ENCODE data around the gene TFCP2L1. TPM values are rescaled to one million over a fixed set of nuclear protein-coding genes. Genes with fewer than 3 reads are reported as not detected.

Gene TFCP2L1
- total RNA-seq, 1 donor from 2014 or later = 3.1 TPM

DNA sequence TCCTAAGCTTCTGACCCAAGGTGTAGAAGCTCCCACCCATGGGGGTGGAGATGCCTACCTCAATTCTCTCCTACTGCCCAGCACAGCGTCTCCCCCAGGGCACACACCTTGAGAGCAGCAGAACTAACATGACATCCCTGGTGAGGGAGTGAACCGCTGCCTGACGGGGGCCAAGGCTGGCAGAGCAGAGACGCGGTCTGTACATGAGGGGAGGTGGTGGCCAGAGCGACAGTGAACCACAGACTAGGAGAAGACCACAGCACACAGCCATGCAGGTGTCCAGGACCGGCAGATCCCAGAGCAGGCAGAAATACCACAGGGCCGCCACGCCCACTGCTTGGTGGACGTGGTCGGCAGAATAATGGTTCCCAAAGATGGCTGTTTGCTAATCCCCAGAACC, 40.4 kb downstream of the TFCP2L1 start:
- DNase-seq (ENCODE audit: low spot score) = no peak

DNA sequence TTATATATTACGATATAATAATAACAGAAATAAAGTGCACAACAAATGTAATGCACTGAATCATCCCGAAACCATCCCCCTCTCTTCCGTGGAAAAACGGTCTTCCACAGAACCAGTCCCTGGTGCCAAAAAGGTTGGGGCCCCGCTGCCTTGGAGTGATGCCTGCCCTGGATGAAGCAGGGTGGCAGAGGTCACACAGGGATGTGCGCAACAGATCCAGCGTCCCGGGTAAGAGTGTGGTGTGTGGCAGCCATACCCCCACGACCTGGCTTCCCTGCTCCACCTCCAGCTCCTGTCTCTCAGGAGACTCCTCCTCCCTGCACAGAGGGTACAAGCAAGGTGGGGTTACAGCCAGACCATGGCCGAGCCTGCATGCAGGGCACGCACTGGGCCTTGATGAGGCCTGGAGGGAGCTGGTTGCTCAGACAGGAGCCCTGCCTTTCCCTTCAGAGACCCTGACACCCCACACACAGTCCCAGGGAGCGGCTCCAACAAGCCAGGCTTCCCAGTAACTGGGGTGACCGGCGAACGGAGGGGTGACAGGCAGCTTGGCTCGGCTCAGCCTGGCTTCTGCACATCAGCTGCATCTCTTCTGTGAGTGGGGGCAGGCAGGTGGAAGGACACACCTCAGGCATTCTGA, 41.1 kb downstream of the TFCP2L1 start:
- DNase-seq (ENCODE audit: low spot score) = no peak

DNA sequence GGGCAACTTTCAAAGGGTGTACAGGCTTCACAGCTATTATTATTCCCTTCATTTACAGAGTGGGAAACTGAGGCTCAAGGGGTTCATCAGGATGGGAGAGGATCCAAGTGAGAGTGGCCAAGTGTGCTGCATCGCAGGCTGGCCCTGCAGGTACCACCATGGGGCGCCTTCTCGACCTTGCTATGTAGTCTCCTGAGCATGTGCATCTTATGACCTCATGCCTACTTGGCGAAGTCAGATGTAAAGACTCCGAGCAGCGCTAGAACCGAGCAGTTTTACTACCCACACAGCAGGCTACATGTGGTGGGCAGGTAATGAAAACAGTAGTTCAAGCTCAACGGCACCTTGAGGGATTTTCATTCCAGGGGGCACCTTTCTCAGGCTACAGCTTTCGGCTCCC, 42.0 kb downstream of the TFCP2L1 start:
- no peak for DNase-seq (ENCODE audit: low spot score)

DNA sequence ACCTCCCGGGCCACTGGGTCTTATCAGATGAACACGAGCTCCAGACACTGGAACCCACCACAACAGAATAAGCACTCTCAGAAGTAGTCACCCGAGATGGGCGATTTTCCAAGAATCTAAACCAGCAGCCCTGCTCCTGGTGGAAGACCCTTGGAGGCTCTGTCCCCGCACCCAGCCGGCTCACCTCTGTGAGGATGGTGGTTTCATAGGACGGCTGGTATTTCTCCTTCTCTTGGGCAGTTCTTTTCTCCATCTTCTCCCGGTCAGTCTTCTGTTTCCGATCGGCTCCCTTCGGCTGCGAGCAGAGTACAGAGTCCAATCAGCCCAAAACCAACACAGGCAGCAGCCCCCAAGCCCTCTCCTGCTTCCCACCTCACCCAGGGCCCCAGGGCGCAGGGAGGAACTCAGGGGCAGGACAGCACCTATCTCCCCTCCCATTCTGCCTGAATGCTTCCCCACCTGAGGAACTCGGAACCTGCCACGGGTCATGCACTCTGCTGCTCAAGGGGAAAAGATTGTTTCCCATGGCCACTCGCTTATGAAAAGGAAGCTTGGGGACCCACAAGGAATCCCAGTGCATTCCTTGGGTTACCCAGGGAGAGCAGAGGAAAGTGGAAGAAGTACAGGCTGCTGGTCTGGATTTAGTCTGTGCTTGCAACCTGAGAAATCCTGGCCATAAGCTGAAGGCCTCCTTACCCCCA, 42.7 kb downstream of the TFCP2L1 start:
- DNase-seq (ENCODE audit: low spot score) = no peak

DNA sequence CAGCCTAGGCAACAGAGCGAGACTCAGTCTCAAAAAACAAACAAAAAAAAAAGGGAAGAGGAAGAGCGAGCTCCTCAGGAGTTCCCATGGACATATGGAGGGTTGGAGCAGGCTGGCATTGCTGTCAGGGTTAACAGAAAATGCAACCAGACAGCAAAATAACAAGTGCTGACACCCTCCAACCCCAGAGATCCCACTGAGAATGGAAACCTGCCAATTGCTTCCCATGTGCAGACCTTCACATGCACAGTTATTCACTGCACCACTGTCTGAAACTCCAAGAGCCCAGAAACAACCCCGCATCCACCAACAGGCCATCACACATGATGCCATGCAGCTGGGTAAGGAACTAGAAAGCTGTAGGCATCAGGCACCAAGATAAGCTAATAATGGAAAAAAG, 43.5 kb downstream of the TFCP2L1 start:
- DNase-seq (ENCODE audit: low spot score) = no peak

DNA sequence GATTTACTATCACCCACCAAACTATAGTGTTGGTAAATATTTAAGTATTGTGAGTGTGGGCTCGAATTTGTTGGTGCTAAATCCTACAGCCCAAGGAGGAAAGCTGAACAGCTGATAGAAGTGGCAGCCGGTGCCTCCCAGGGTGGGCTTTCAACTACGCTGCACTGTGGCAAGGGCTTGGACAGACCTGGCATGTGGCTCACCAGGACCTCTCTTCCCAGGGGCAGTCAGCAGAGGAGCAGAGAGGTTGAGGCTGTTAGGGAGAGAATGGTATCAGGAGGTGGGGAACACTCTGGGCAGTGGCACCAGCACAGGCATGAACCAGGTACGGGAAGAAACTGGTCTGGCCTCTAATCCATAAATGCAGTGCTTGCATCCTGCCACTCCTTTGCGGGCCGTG, 44.6 kb downstream of the TFCP2L1 start:
- DNase-seq (ENCODE audit: low spot score) = no peak

DNA sequence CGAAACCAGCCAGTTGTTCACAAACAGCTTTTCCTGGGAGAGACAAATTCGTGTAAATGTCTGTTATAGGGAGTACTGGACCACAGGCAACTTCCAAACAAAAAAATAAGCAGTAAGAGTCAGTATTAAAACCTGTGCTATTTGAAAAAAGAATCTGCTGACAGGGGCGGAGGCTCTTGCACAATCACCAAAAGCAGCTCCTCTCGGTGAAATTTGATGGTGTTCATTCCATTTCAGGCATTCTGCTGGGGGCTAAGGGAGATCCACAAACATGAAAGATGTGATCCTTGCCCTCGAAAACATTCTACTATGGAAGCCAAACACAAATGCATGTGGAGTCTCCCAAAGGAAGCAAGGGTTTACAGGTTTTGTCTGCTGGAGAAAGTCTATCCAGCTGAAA, 45.0 kb downstream of the TFCP2L1 start:
- no peak for DNase-seq (ENCODE audit: low spot score)

DNA sequence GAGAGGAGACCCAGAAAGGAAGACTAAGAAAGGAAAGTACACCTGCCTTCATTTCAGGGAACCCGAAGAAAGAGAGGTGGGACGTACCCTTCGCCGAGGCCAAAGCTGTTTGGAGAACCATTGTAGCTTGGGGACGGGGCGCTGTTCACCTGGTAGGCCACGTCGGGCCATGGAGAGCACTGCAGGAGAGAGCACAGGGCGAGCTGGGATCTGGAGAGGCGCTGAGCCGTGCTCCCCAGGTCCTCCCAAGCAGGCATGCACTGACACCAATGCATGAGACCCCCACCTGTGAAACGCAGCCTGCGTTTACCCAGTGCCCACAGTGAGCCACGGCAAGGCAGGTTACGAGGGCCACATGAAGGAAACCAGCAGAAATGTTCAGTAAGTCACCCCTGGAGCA, 45.5 kb downstream of the TFCP2L1 start:
- no peak for DNase-seq (ENCODE audit: low spot score)

DNA sequence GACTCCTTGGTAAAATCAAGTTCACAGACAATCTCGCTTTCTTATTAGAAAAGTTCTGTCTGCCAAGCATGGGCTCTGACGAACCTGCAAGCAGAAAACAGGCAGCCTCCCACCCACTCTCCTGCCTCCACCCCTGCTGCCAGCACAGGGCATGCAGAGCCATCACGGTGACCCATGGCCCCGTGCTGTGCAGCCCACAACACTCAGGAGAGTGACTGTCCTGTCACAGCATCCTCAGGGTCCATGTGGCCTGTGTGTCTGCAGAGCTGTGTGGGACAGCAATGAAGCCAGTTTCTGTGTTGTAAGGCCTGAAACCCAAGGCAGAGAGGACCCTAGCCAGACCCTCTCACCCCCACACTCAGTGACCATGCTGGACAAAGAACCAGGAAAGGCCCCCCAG, 46.2 kb downstream of the TFCP2L1 start:
- DNase-seq (ENCODE audit: low spot score) = no peak

DNA sequence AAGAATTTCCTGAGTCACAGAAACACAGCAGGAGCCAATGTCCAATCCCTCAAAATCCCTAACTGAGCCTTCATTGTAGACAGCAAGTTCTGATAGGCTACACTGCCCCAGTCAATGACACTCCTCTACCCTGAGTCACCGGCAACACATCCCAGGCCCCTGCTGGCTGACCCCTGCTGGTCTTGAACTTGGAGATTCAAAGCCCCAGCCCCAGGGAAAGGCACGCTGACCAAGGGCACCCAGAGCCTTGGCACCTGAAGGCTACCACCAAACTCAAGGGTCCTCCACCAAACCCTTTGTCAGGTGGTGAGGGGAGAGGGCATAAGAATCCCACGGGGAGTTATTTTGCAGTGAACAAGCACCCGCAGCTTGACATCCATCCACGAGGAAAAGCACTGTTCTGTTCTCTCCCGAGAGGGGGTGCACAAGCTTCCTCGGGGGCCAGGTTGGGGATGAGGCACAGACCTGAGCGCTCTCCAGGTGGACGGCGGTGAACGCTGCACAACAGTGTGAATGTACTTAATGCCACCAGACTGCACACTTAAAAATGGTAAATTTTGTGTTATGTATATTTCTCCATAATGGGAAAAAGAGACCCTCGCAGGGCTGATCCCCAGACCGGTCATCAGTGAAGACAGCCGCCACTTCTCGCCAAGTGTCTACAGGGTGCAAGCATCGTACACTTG, 46.9 kb downstream of the TFCP2L1 start:
- no peak for DNase-seq (ENCODE audit: low spot score)

DNA sequence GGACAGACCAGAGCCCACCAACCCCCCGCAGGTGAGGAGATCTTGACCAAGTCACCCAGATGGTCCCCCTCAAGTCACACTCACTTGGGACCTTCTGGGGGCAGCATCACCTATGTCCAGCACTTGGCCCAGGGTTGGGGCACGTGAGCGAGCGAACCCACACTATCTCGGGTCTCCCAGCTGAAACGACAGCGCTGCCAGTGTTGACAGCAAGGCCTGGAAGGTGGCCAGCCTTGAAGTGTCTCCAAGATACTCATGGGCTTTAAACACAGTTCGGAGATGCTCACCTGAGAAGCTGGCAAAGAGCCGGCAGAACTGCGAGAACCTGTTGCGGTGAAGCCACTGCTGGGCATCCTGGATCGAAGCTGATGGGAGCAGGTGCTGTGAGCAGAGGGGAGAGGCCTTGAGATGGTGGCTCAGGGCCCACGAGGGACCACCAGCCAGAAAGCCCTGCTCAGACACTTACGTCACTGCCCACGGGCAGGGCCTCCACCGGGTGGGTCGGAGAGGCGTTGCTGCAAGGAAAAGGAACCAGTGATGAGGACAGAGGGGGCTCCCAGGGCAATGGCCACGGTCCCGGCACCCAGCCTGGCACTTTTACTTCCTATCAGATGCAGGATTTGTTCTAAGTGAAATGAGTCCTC, 47.5 kb downstream of the TFCP2L1 start:
- no peak for DNase-seq (ENCODE audit: low spot score)

DNA sequence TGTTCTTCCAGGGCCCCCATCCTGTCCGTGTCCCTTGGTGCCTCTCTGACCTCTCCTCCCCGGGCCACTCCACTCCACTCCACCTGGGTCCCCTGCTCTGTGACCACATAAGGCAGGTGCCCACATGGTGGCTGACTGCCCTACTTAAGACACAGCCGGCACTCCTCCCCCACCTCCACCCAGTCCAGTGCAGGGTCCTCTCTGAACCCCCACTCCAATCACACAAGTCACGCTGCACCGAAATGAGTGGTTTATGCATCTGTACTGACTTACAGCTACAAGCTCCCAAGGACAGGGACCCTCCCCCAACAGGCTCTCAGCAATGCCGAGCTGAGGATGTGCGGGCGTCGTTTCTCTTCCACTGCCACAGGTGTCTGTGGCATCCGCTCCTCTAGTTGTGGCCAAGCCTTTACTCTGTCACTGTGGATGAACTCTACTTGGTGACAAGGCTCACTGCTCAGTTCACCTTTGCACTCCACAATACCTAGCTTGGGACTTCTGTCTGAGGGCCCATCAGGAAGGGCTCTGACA, 48.3 kb downstream of the TFCP2L1 start:
- no peak for DNase-seq (ENCODE audit: low spot score)

DNA sequence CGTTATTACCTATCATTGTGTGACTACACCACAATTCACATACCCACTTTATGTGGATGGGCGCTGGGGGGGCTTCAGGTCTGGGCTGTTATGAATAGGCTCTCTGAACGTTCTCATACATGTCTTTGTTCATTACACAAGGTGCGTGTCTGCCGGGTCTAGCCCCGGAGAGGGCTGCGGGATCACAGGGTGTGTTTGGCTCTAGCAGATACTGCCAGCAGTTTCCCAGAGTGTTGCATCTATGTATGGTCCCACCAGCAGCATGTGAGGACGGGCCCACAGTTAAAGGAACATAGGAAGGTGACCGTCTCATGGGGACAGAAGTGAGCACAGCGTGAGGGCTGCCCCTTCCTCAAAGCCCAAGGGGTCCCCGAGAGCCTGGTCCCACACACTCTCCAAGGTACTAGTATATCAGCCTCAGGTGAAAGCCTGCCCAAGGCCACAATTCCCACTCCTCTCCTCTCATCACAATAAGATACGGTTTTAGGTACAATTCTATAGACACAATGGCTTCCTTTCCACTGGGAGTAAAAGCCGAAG, 48.8 kb downstream of the TFCP2L1 start:
- DNase-seq (ENCODE audit: low spot score) = no peak

DNA sequence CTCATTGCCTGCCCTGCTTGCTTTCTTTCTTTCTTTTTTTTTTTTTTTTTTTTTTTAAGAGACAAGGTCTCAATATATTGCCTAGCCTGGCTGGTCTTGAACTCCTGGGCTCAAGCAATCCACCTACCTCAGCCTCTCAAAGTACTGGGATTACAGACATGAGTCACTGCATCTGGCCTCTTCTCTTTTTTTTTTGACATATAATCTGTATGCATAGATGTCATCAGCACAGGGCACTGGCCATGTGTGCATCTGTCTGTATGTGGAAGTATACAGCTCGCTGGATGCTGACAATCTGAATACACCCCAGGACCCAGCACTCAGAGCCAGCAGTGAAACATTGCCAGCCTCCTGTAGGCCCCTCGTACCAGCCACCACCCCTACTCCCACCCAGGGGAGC, 49.5 kb downstream of the TFCP2L1 start:
- DNase-seq (ENCODE audit: low spot score) = no peak

DNA sequence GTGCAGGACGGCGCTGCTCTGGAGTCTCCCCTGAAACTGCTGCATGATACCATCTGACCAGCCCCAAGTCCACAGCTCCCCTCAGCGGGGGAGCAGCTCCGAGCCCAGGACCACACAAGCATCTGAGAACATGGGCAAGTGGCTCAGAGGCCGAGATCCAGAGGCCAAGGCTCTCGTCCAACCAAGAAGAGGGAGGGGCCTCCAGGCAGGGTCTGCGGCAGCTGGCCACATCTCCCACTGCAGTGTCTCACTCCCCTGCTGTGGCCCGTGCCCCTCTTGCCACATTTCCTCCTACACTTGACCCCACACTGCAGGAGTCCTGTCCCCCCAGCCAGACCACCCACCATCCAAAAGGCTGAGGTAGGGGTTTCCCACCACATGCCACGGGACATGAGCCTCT, 50.2 kb downstream of the TFCP2L1 start:
- DNase-seq (ENCODE audit: low spot score) = no peak

DNA sequence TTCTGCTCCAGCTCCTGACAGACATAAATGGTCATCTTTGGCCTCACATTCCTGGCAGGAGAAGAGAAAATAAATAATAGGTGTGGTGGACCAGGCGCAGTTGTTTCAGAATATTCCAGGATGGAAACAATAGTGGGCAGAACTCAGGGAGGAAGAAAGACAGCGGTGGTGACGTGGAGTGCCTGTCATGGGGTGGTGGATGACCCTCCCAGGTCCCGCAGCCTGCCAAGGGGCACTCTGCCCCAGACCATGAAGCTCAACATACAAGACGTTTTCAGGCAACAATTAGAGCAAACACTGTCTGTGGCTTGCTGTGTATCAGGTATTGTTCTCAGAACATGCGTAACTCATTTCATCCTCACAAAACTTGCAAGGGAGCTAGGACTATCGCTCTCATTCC, 50.9 kb downstream of the TFCP2L1 start:
- DNase-seq (ENCODE audit: low spot score) = no peak

DNA sequence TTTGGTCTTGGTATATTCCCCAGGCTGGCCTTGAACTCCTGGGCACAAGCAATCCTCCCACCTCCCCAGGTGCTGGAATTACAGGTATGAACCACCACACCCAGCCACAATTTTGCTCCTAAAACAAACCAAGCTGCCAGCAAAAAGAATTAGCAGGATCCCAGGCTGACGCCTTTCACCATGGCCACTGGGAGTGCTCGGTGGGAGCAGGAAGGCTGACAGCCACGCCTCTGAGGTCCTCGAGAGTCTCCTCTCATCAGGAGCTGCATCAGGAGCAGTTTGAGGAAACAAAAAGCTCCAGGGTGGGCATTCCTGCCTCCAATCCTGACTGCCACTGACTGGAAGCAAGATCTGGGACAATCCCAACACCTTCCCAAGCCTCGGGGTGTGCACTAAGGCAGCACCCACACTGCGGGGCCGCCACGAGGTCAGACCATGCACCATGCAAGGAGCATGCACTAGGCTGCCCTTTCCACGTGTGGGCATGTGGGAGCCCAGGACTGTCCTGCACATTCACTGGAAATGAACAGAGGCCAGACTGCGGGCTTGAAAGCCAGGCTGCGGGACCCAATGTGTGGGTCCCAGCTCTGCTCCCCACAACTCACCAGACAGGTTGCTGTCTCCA, 51.4 kb downstream of the TFCP2L1 start:
- DNase-seq (ENCODE audit: low spot score) = no peak

DNA sequence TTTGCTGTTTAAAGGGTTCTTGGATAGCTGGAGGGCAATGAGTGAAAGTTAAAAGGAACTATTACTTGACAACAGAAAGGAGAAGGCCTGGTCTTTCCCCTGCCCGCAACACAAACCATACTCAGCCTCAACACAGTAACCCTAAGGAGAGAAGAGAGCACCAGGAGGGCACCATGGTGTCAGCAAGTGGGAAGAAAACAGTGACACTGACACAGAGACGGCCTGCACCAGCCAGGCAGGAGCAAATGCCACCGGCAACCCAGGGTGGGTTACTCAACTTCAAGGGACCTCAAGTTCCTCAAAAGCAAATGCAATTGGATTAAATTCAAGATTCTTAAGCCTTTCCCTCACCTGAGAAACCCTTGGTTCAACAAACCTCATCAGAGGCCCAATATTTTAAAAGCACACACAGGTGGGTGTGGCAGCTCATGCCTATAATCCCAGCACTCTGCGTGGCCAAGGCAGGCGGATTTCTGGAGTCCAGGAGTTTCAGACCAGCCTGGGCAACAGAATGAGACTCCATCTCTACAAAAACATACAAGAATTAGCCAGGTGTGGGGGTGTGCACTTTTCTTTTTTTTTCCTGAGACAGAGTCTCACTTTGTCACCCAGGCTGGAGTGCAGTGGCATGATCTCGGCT, 52.3 kb downstream of the TFCP2L1 start:
- no peak for DNase-seq (ENCODE audit: low spot score)

DNA sequence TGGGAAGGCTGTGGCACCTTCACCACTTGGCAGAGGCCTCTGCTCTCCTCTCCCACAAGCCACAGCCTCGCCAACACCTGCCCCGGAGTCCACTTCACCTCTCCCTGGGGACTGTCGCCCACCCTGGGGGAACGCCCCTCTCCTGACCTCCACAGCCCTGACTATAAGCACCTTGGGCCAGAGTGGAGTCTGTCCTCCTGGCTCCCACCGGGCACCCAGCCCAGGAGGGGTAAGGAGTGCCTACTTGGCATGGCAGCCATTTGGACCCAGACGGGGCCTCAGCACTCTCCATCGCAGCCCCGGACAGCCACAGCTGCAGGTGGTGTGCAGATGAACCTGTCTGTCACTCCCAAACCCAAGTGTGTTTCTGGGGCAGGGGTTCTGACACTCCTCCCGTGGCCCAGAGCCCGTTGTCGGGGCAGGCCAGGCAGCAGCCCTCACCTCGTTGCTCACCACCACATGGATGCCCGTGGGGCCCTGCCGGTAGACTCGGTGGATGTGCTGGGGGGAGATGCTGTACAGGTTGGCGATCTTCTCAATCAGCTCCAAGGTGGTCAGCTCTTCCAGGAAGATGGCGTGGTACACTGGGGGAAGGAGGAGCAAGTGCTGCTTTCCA, 53.5 kb downstream of the TFCP2L1 start:
- no peak for DNase-seq (ENCODE audit: low spot score)

DNA sequence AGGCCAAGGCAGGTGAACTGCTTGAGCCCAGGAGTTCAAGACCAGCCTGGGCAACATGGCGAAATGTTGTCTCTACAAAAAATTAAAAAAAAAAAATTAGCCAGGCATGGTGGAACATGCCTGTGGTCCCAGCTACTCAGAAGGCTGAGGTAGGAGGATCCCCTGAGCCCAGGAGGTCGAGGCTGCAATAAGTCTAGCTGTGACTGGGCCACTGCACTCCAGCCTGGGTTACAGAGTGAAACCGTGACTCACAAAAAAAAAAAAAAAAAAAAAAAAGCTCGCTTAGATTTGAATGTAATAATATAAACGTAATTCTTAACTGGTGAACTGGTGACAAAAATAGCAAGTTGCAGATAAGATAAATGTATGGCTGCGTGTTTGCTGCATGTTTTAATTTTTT, 56.5 kb downstream of the TFCP2L1 start:
- DNase-seq (ENCODE audit: low spot score) = no peak
